ENCODE results near the gene ZNF334.
A peak's percentile ranks its signal among the peaks of the same experiment; 100 is the strongest.

ZNF334 gene

GRCh38 chr20:46545077-46545826 lies 31.9 kb upstream of the ZNF334 start:
- no peak for DNase-seq

GRCh38 chr20:46544576-46544975 lies 31.2 kb upstream of the ZNF334 start:
- peak; percentile 0 for DNase-seq

- no peak for DNase-seq
Observed at GRCh38 chr20:46543959-46544358, 30.6 kb upstream of the ZNF334 start.

GRCh38 chr20:46543033-46543432 lies 29.7 kb upstream of the ZNF334 start:
- DNase-seq: no peak

GRCh38 chr20:46541229-46541935 lies 28.0 kb upstream of the ZNF334 start:
- no peak for DNase-seq

- no peak for DNase-seq
Observed at GRCh38 chr20:46539113-46539512, 25.8 kb upstream of the ZNF334 start.

- no peak for DNase-seq
Observed at GRCh38 chr20:46530640-46531039, 17.3 kb upstream of the ZNF334 start.

- no peak for DNase-seq
Observed at GRCh38 chr20:46523696-46524328, 10.5 kb upstream of the ZNF334 start.

GRCh38 chr20:46523108-46523507 lies 9.7 kb upstream of the ZNF334 start:
- DNase-seq: no peak

- DNase-seq: peak; percentile 61
Observed at GRCh38 chr20:46520976-46521579, 7.7 kb upstream of the ZNF334 start.

- no peak for DNase-seq
Observed at GRCh38 chr20:46520540-46520939, 7.2 kb upstream of the ZNF334 start.

GRCh38 chr20:46519471-46520068 lies 6.2 kb upstream of the ZNF334 start:
- no peak for DNase-seq

- DNase-seq: no peak
Observed at GRCh38 chr20:46509523-46509922, 3.8 kb downstream of the ZNF334 start.

- no peak for DNase-seq
Observed at GRCh38 chr20:46507760-46508407, 5.5 kb downstream of the ZNF334 start.

- no peak for DNase-seq
Observed at GRCh38 chr20:46505506-46505905, 7.9 kb downstream of the ZNF334 start.

GRCh38 chr20:46501961-46502360 lies 11.4 kb downstream of the ZNF334 start:
- DNase-seq: no peak

GRCh38 chr20:46501337-46501942 lies 11.9 kb downstream of the ZNF334 start:
- no peak for DNase-seq

- DNase-seq: no peak
Observed at GRCh38 chr20:46494077-46494476, 19.3 kb downstream of the ZNF334 start.

GRCh38 chr20:46491354-46491753 lies 22.0 kb downstream of the ZNF334 start:
- DNase-seq: no peak

- no peak for DNase-seq
Observed at GRCh38 chr20:46488451-46488850, 24.9 kb downstream of the ZNF334 start.

GRCh38 chr20:46487628-46488027 lies 25.7 kb downstream of the ZNF334 start:
- no peak for DNase-seq

GRCh38 chr20:46485431-46485830 lies 27.9 kb downstream of the ZNF334 start:
- no peak for DNase-seq

Data from NCI-H1105 treated with DMSO at 0.1 percent for 48 hours (cell line).